DND-41 (cell line): ENCODE results near the gene RNF212.

Source experiments
- EZH2 ChIP-seq: IDR thresholded peaks from 3 replicates; pipeline ENCODE4 v1.6.1; 2012; ENCODE audit warnings: borderline replicate concordance, low read depth, mild to moderate bottlenecking, moderate library complexity, low read length, inconsistent platforms; ENCODE audit not compliant: severe bottlenecking
- TF ChIP-seq, protein P1 (sequence below): IDR thresholded peaks from 2 replicates; pipeline ENCODE4 v1.5.1; 2012; ENCODE audit warnings: borderline replicate concordance, low read length, moderate library complexity, mild to moderate bottlenecking; ENCODE audit not compliant: poor library complexity, severe bottlenecking; ENCODE audit errors: extremely low read depth

DNA sequence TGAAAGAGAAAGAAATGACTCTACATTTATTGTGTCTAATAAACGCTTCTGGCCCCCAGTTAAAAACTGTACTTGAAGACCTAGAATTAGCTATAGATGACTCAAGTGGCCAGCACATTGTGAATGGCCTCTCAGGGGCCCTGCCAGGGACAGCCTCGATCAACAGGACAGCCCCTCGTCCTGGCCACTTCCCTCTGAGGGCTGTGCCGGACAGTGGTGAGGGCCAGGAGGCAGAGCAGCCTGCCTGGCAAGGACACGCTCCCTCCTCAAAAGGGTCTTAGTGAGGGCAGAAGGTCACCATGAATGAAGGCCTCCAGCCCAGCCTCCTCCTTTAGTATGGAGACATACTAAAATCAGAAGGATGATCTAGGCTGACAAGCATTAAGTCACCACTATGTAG is 16.5 kb downstream of the RNF212 start:
- TF ChIP-seq, protein P1, sequence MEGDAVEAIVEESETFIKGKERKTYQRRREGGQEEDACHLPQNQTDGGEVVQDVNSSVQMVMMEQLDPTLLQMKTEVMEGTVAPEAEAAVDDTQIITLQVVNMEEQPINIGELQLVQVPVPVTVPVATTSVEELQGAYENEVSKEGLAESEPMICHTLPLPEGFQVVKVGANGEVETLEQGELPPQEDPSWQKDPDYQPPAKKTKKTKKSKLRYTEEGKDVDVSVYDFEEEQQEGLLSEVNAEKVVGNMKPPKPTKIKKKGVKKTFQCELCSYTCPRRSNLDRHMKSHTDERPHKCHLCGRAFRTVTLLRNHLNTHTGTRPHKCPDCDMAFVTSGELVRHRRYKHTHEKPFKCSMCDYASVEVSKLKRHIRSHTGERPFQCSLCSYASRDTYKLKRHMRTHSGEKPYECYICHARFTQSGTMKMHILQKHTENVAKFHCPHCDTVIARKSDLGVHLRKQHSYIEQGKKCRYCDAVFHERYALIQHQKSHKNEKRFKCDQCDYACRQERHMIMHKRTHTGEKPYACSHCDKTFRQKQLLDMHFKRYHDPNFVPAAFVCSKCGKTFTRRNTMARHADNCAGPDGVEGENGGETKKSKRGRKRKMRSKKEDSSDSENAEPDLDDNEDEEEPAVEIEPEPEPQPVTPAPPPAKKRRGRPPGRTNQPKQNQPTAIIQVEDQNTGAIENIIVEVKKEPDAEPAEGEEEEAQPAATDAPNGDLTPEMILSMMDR: no peak
- TF ChIP-seq EZH2: no peak
